ENCODE measurements around the gene NIT2.

NIT2 gene

GRCh38 chr3:100400419-100400779, 65.8 kb downstream of the NIT2 start:
- TF ChIP-seq EGR1 (IDR thresholded peaks at IDR 0.05): no peak
- TF ChIP-seq CEBPB (IDR thresholded peaks at IDR 0.05): no peak
- no peak for TF ChIP-seq MAX (IDR thresholded peaks at IDR 0.05)
- TF ChIP-seq EP300 (IDR thresholded peaks at IDR 0.05; ENCODE audit: borderline replicate concordance): no peak
- no peak for TF ChIP-seq TAF1 (IDR thresholded peaks at IDR 0.05; ENCODE audit: low read depth)
- TF ChIP-seq YY1 (IDR thresholded peaks at IDR 0.05; ENCODE audit: low read depth): no peak
- no peak for TF ChIP-seq TEAD4 (IDR thresholded peaks at IDR 0.05)
- TF ChIP-seq CREB1 (IDR thresholded peaks at IDR 0.05; ENCODE audit: low read depth): no peak
- TF ChIP-seq ZBTB7A (IDR thresholded peaks at IDR 0.05; ENCODE audit: low read depth): no peak
- no peak for TF ChIP-seq FOXM1 (IDR thresholded peaks at IDR 0.05; ENCODE audit: borderline replicate concordance, low read depth)

- TF ChIP-seq CREB1 (IDR thresholded peaks at IDR 0.05; ENCODE audit: low read depth) (no peak), EP300 (IDR thresholded peaks at IDR 0.05; ENCODE audit: borderline replicate concordance) (0 out of 2 replicates have a peak, but pooled peaks have one; percentile 36), RAD21 (IDR thresholded peaks at IDR 0.05; ENCODE audit: low read depth) (no peak), ZBTB7A (IDR thresholded peaks at IDR 0.05; ENCODE audit: low read depth) (no peak), FOXM1 (IDR thresholded peaks at IDR 0.05; ENCODE audit: borderline replicate concordance, low read depth) (no peak), CEBPB (IDR thresholded peaks at IDR 0.05) (no peak), REST (IDR thresholded peaks at IDR 0.05; ENCODE audit: low read depth) (no peak), MAX (IDR thresholded peaks at IDR 0.05) (peak; percentile 91), EGR1 (IDR thresholded peaks at IDR 0.05) (peak; percentile 100), NFIC (IDR thresholded peaks at IDR 0.05) (0 out of 2 replicates have a peak, but pooled peaks have one; percentile 22), TCF12 (IDR thresholded peaks at IDR 0.05; ENCODE audit: low read depth) (peak; percentile 55), TEAD4 (IDR thresholded peaks at IDR 0.05) (no peak), TAF1 (IDR thresholded peaks at IDR 0.05; ENCODE audit: low read depth) (peak; percentile 63; the same call in 1 of the 2 replicates), YY1 (IDR thresholded peaks at IDR 0.05; ENCODE audit: low read depth) (no peak), USF1 (IDR thresholded peaks at IDR 0.05) (peak; percentile 15; the same call in 1 of the 2 replicates)
Observed at GRCh38 chr3:100400780-100401673, 66.5 kb downstream of the NIT2 start, which contains the start of the genes LNP1 and TOMM70. Gene LNP1, plus strand, starts transcription at chr3:100401539. Its CDS starts 28,191 bp downstream, at chr3:100429730. Gene TOMM70, minus strand, starts transcription at chr3:100401089. Its CDS starts 140 bp downstream, at chr3:100400949.

- TF ChIP-seq USF1 (IDR thresholded peaks at IDR 0.05) (no peak), EGR1 (IDR thresholded peaks at IDR 0.05) (no peak), TEAD4 (IDR thresholded peaks at IDR 0.05) (no peak), RAD21 (IDR thresholded peaks at IDR 0.05; ENCODE audit: low read depth) (no peak), YY1 (IDR thresholded peaks at IDR 0.05; ENCODE audit: low read depth) (no peak)
Observed at GRCh38 chr3:100401674-100402041, 67.1 kb downstream of the NIT2 start.

GRCh38 chr3:100402256-100402655, 67.7 kb downstream of the NIT2 start:
- TF ChIP-seq CEBPB (IDR thresholded peaks at IDR 0.05): no peak
- TF ChIP-seq MAX (IDR thresholded peaks at IDR 0.05): no peak
- TF ChIP-seq TAF1 (IDR thresholded peaks at IDR 0.05; ENCODE audit: low read depth): no peak
- no peak for TF ChIP-seq TEAD4 (IDR thresholded peaks at IDR 0.05)
- no peak for TF ChIP-seq NFIC (IDR thresholded peaks at IDR 0.05)
- TF ChIP-seq CREB1 (IDR thresholded peaks at IDR 0.05; ENCODE audit: low read depth): no peak
- TF ChIP-seq EGR1 (IDR thresholded peaks at IDR 0.05): no peak
- no peak for TF ChIP-seq FOXM1 (IDR thresholded peaks at IDR 0.05; ENCODE audit: borderline replicate concordance, low read depth)
- no peak for TF ChIP-seq ZBTB7A (IDR thresholded peaks at IDR 0.05; ENCODE audit: low read depth)

- no peak for TF ChIP-seq RAD21 (IDR thresholded peaks at IDR 0.05; ENCODE audit: low read depth)
- no peak for TF ChIP-seq TAF1 (IDR thresholded peaks at IDR 0.05; ENCODE audit: low read depth)
- no peak for TF ChIP-seq USF1 (IDR thresholded peaks at IDR 0.05)
- TF ChIP-seq CREB1 (IDR thresholded peaks at IDR 0.05; ENCODE audit: low read depth): no peak
- no peak for TF ChIP-seq EGR1 (IDR thresholded peaks at IDR 0.05)
- TF ChIP-seq EP300 (IDR thresholded peaks at IDR 0.05; ENCODE audit: borderline replicate concordance): no peak
- TF ChIP-seq MAX (IDR thresholded peaks at IDR 0.05): no peak
- no peak for TF ChIP-seq REST (IDR thresholded peaks at IDR 0.05; ENCODE audit: low read depth)
- no peak for TF ChIP-seq TCF12 (IDR thresholded peaks at IDR 0.05; ENCODE audit: low read depth)
Observed at GRCh38 chr3:100402891-100403290, 68.3 kb downstream of the NIT2 start.
